HEK293 (cell line): ENCODE measurements around the gene FBXW5.

Experiments used
- CTCF ChIA-PET: fragments of 350-600 bp; formaldehyde crosslinking; extraction: SDS; loops from one replicate; lab custom pipeline; 2021; ENCODE audit warnings: antibody characterized with exemption; lab: Yijun Ruan, JAX
- POLR2A ChIA-PET: fragments of 300-600 bp; formaldehyde crosslinking; extraction: SDS; loops from one replicate; lab custom pipeline; 2020; ENCODE audit warnings: antibody characterized with exemption, inconsistent platforms; lab: Yijun Ruan, JAX
- H3K27ac ChIP-seq: fragments of 200-500 bp; sonication (Bioruptor generic); 2 replicates; pipeline ENCODE4 v1.5.1; 2014; ENCODE audit warnings: low read depth, low read length, control low read depth, inconsistent platforms; ENCODE audit errors: extremely low read depth
- H3K36me3 ChIP-seq, 2 experiments: fragments of 200-500 bp in 1 of 2; sonication (Bioruptor generic) in 1 of 2; 1 replicate in 1 of 2; 2 replicates in 1 of 2; pipeline ENCODE4 v1.5.1; 2014 to 2017; ENCODE audit warnings: inconsistent platforms in 2 of 2, low read length in 2 of 2; ENCODE audit not compliant: control insufficient read depth in 2 of 2, insufficient read depth in 1 of 2
- H3K4me1 ChIP-seq: fragments of 200-500 bp; sonication (Bioruptor generic); 2 replicates; pipeline ENCODE4 v1.5.1; 2014; ENCODE audit warnings: mild to moderate bottlenecking, low read length, inconsistent platforms; ENCODE audit not compliant: control insufficient read depth, insufficient read depth
- H3K4me3 ChIP-seq: 2 replicates; pipeline ENCODE4 v1.5.1; 2011; ENCODE audit warnings: low read depth, mild to moderate bottlenecking, control low read depth, low read length, moderate library complexity
- H3K9me3 ChIP-seq: fragments of 200-500 bp; sonication (Bioruptor generic); 2 replicates; pipeline ENCODE4 v1.5.1; 2014; ENCODE audit warnings: low read depth, low read length, inconsistent platforms; ENCODE audit not compliant: control insufficient read depth, insufficient read depth
- CTCF ChIP-seq: fragments of 450-650 bp; formaldehyde crosslinking; IDR thresholded peaks from 2 replicates; pipeline ENCODE4 v1.5.1; 2016; ENCODE audit warnings: missing biosample characterization, missing genetic modification characterization
- PRDM4 ChIP-seq: fragments of 450-650 bp; formaldehyde crosslinking; IDR thresholded peaks from 2 replicates; pipeline ENCODE4 v1.5.1; 2017; ENCODE audit warnings: missing biosample characterization, missing genetic modification characterization
- SP7 ChIP-seq: fragments of 450-650 bp; formaldehyde crosslinking; IDR thresholded peaks from 2 replicates; pipeline ENCODE4 v1.5.1; 2016; ENCODE audit warnings: missing biosample characterization, missing genetic modification characterization
- TCF7L2 ChIP-seq: IDR thresholded peaks from 2 replicates; pipeline ENCODE4 v1.6.1; 2011; ENCODE audit warnings: low read depth, mild to moderate bottlenecking, inconsistent platforms, low read length, moderate library complexity, borderline replicate concordance
- YY1 ChIP-seq: fragments of 450-650 bp; formaldehyde crosslinking; IDR thresholded peaks from 2 replicates; pipeline ENCODE4 v1.5.1; 2018; ENCODE audit warnings: missing biosample characterization, missing genetic modification characterization
- ZBTB48 ChIP-seq: fragments of 450-650 bp; formaldehyde crosslinking; IDR thresholded peaks from 2 replicates; pipeline ENCODE4 v1.5.1; 2016; ENCODE audit warnings: missing biosample characterization, missing genetic modification characterization
- ZIC2 ChIP-seq: fragments of 450-650 bp; formaldehyde crosslinking; IDR thresholded peaks from 2 replicates; pipeline ENCODE4 v1.5.1; 2016; ENCODE audit warnings: missing biosample characterization, missing genetic modification characterization
- ZNF155 ChIP-seq: fragments of 450-650 bp; formaldehyde crosslinking; IDR thresholded peaks from 2 replicates; pipeline ENCODE4 v1.5.1; 2016; ENCODE audit warnings: missing biosample characterization, missing genetic modification characterization
- ZNF19 ChIP-seq: fragments of 450-650 bp; formaldehyde crosslinking; IDR thresholded peaks from 2 replicates; pipeline ENCODE4; 2016; ENCODE audit warnings: missing biosample characterization, missing genetic modification characterization, low read depth
- ZNF266 ChIP-seq: fragments of 450-650 bp; formaldehyde crosslinking; IDR thresholded peaks from 2 replicates; pipeline ENCODE4 v1.5.1; 2016; ENCODE audit warnings: missing biosample characterization, missing genetic modification characterization, low read depth
- ZNF280C ChIP-seq: fragments of 450-650 bp; formaldehyde crosslinking; IDR thresholded peaks from 2 replicates; pipeline ENCODE4 v1.5.1; 2016; ENCODE audit warnings: missing biosample characterization, missing genetic modification characterization
- ZNF426 ChIP-seq: fragments of 450-650 bp; formaldehyde crosslinking; IDR thresholded peaks from 2 replicates; pipeline ENCODE4 v1.5.1; 2017; ENCODE audit warnings: missing biosample characterization, missing genetic modification characterization, mild to moderate bottlenecking, inconsistent platforms, moderate library complexity
- ZNF530 ChIP-seq: fragments of 450-650 bp; formaldehyde crosslinking; IDR thresholded peaks from 2 replicates; pipeline ENCODE4 v1.5.1; 2016; ENCODE audit warnings: low read depth, missing biosample characterization, missing genetic modification characterization
- ZNF585B ChIP-seq: fragments of 450-650 bp; formaldehyde crosslinking; IDR thresholded peaks from 2 replicates; pipeline ENCODE4 v1.5.1; 2016; ENCODE audit warnings: missing biosample characterization, missing genetic modification characterization
- ZNF600 ChIP-seq: fragments of 450-650 bp; formaldehyde crosslinking; IDR thresholded peaks from 2 replicates; pipeline ENCODE4 v1.5.1; 2016; ENCODE audit warnings: missing biosample characterization, missing genetic modification characterization
- ZNF626 ChIP-seq: fragments of 450-650 bp; sonication (Bioruptor Pico); formaldehyde crosslinking; IDR thresholded peaks from 2 replicates; pipeline ENCODE4 v1.5.1; 2018; ENCODE audit warnings: missing biosample characterization, missing genetic modification characterization, inconsistent platforms
- TF ChIP-seq, protein P1 (sequence below): fragments of 450-650 bp; formaldehyde crosslinking; IDR thresholded peaks from 2 replicates; pipeline ENCODE4 v1.5.1; 2017; ENCODE audit warnings: missing biosample characterization, missing genetic modification characterization

FBXW5 gene

GRCh38 chr9:136928591-136928990 lies 15.9 kb downstream of the FBXW5 start:
- H3K9me3 ChIP-seq = no peaks in the 10 kb centered on the region
- H3K36me3 ChIP-seq = peaks cover 5 to 41% of the 10 kb centered on the region in 2 experiments; a peak in 2 of 3 replicates
- TF ChIP-seq SP7 (tag by site-specific recombination) = no peak
- TF ChIP-seq ZNF600 (tag by site-specific recombination) = peak; percentile 43; the same call in 1 of the 2 replicates
- TF ChIP-seq ZNF626 (tag by site-specific recombination) = no peak
- ChIA-PET POLR2A (interaction anchor here (0.6 kb wide), 1 partner anchor 11 kb away, joined by 8 read pairs; no protein-coding TSS in a partner anchor), CTCF (interaction anchor here (1.5 to 2.1 kb wide), 2 partner anchors 20 to 100 kb away, joined by 3 to 7 read pairs; no protein-coding TSS in a partner anchor)
- no peaks in the 10 kb centered on the region for H3K4me1 ChIP-seq
- H3K4me3 ChIP-seq = no peak overlapping the region
- H3K27ac ChIP-seq = no peak overlapping the region

- Histone ChIP-seq H3K27ac (no peak overlapping the region), H3K4me3 (no peak overlapping the region), H3K9me3 (no peaks in the 10 kb centered on the region), H3K36me3 (peaks cover 5 to 48% of the 10 kb centered on the region in 2 experiments; a peak in 2 of 3 replicates), H3K4me1 (no peaks in the 10 kb centered on the region)
- CTCF ChIA-PET = interaction anchor here (1.4 to 1.5 kb wide), 2 partner anchors 101 to 102 kb away, joined by 3 read pairs; no protein-coding TSS in a partner anchor
- POLR2A ChIA-PET = interaction anchor here (1.2 kb wide), 1 partner anchor 10 kb away, joined by 4 read pairs; no protein-coding TSS in a partner anchor
- no peak for TF ChIP-seq ZNF530 (tag by site-specific recombination)
- peak; percentile 92 for TF ChIP-seq PRDM4 (tag by site-specific recombination)
- 0 out of 2 replicates have a peak, but pooled peaks have one; percentile 34 for TF ChIP-seq ZNF600 (tag by site-specific recombination)
Observed at GRCh38 chr9:136927343-136928271, 16.9 kb downstream of the FBXW5 start.

- peaks cover 5 to 56% of the 10 kb centered on the region in 2 experiments; a peak in 2 of 3 replicates for H3K36me3 ChIP-seq
- CTCF ChIA-PET = interaction anchor here (0.6 to 1.4 kb wide), 4 partner anchors 21 to 109 kb away, joined by 3 read pairs; no protein-coding TSS in a partner anchor
- POLR2A ChIA-PET = no interaction called here
Observed at GRCh38 chr9:136926749-136927148, 17.8 kb downstream of the FBXW5 start.

DNA sequence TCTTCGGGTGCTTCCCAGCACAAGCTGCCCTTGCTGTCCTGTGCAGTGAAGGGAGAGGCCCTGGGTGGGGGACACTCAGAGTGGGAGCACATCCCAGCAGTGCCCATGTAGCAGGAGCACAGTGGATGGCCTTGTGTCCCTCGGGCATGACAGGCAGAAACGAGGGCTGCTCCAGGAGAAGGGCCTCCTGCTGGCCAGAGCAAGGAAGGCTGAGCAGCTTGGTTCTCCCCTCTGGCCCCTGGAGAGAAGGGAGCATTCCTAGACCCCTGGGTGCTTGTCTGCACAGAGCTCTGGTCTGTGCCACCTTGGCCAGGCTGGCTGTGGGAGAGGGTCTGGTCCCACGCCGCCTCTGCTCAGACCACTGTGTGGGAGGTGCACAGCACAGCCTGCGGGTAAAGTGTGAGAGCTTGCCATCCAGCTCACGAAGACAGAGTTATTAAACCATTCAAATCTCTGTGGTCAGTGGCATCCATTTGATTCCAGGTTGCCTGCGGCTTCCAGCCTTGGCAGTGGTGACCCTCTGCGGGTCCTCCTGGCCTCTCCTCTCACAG lies 18.3 kb downstream of the FBXW5 start:
- H3K4me3 ChIP-seq = no peak overlapping the region
- POLR2A ChIA-PET = no interaction called here
- no peak overlapping the region for H3K27ac ChIP-seq
- H3K9me3 ChIP-seq = no peaks in the 10 kb centered on the region
- CTCF ChIA-PET = interaction anchor here (0.6 to 1.4 kb wide), 4 partner anchors 20 to 109 kb away, joined by 3 read pairs; no protein-coding TSS in a partner anchor
- H3K4me1 ChIP-seq = no peaks in the 10 kb centered on the region
- peaks cover 5 to 57% of the 10 kb centered on the region in 2 experiments; a peak in 2 of 3 replicates for H3K36me3 ChIP-seq
- no peak for TF ChIP-seq ZIC2 (tag by site-specific recombination)
- TF ChIP-seq CTCF (tag by site-specific recombination) = no peak
- no peak for TF ChIP-seq ZBTB48 (tag by site-specific recombination)
- no peak for TF ChIP-seq ZNF155 (tag by site-specific recombination)
- no peak for TF ChIP-seq YY1 (tag by site-specific recombination)
- TF ChIP-seq ZNF266 (tag by site-specific recombination) = no peak
- TF ChIP-seq, protein P1, sequence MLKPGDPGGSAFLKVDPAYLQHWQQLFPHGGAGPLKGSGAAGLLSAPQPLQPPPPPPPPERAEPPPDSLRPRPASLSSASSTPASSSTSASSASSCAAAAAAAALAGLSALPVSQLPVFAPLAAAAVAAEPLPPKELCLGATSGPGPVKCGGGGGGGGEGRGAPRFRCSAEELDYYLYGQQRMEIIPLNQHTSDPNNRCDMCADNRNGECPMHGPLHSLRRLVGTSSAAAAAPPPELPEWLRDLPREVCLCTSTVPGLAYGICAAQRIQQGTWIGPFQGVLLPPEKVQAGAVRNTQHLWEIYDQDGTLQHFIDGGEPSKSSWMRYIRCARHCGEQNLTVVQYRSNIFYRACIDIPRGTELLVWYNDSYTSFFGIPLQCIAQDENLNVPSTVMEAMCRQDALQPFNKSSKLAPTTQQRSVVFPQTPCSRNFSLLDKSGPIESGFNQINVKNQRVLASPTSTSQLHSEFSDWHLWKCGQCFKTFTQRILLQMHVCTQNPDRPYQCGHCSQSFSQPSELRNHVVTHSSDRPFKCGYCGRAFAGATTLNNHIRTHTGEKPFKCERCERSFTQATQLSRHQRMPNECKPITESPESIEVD (tag by site-specific recombination) = no peak
- no peak for TF ChIP-seq ZNF585B (tag by site-specific recombination)
- no peak for TF ChIP-seq ZNF280C (tag by site-specific recombination)
- TF ChIP-seq TCF7L2 = no peak
- TF ChIP-seq ZNF19 = no peak

More at GRCh38 chr9:136926749-136927148, 17.8 kb downstream of the FBXW5 start:
- H3K4me3 ChIP-seq = no peak overlapping the region
- TF ChIP-seq ZNF426 (tag by site-specific recombination) = no peak
- no peaks in the 10 kb centered on the region for H3K4me1 ChIP-seq
- no peaks in the 10 kb centered on the region for H3K9me3 ChIP-seq
- no peak overlapping the region for H3K27ac ChIP-seq
